WTC11 (cell line): Measurements from ENCODE around the gene STX18. TPM values are rescaled to one million over a fixed set of nuclear protein-coding genes. Genes with fewer than 3 reads are reported as not detected.

Experiments used
- total RNA-seq: library from RNA; stranded (reverse); gene quantifications from 3 replicates; pipeline ENCODE4 v1.2.3, GENCODE V29; 2021

STX18 gene
- total RNA-seq, 1 experiment from 2014 or later, result 16.9 TPM

Other genes with a start within 250 kb of the STX18 start
- gene NSG1, start 154.9 kb downstream of the STX18 start, total RNA-seq, result 20.3 to 24.2 TPM (median 22.3 TPM) in 3 replicates